Measurements from ENCODE around the gene AMBRA1.
"Not testable (repeated sequence)": the region's sequence is repeated elsewhere in the genome, so short reads cannot be mapped to it uniquely, and the experiment has no call there.

The AMBRA1 gene

DNA sequence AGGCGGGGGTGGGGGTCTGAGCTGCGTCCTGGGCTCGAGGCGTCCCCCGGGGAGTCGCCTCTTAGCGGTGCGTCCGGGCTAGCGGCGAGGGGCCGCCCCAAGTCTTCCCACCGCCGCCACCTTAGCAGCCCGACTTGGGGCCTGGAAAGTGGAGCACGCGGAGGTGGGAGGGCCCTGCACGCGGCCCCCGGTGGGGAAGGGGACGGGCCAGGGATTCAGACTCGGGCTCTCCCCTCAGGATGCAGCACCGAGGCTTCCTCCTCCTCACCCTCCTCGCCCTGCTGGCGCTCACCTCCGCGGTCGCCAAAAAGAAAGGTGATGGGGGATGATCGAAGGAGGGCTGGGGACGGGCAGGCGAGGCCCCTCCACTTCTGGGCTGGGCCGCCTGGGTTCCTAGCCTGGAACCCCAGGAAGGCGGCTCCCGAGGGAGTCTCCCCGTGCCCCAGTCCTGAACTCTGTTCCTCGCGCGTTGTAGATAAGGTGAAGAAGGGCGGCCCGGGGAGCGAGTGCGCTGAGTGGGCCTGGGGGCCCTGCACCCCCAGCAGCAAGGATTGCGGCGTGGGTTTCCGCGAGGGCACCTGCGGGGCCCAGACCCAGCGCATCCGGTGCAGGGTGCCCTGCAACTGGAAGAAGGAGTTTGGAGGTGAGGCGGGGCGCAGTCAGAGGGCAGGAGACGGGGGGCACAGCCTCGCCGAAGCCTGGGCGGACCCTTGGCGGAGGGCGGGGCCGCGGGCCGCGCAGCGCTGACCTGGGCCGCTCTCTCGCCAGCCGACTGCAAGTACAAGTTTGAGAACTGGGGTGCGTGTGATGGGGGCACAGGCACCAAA is 211.8 kb downstream of the AMBRA1 start:
- DNase-seq (ENCODE audit: low read depth in 2 of 2): no peak

DNA sequence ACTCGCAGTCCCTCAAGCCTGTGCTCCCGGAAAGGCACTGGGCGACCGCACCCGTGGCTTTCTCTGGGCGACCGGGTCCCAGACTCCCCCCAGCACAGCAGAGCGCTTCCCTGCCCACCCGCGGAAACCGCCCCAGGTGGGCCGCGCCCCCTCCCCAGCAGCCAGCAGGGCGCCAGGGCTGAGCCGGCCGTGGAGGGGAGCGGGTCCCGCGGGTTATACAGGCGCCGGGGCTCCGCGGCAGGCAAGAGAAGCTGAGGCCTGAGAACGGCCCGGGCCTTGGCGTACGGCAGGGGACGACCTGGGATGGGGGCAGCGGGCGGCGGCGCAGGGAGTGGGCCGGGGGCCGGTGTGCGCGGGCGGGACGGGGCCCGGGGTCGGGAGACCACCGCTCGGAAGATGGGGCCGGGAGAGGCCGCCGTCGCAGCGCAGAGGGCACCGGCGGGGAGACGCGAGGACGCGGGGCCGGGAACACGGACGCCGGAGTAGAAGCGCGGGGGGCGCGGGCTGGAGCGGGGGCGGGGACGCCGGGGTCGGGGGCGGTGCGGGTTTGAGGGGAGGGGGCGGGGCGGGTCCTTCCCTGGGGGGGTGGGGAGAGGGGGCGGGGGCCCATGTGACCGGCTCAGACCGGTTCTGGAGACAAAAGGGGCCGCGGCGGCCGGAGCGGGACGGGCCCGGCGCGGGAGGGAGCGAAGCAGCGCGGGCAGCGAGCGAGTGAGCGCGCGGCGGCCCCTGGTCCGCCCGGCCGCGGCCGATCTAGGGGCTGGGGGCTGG is 212.6 kb downstream of the AMBRA1 start, which contains the start of gene MDK:
Gene MDK (plus strand): TSS at position 622 of the 771 bp plus-strand sequence. CDS start 389 bp downstream, outside the sequence.
- no peak for DNase-seq (ENCODE audit: low read depth in 2 of 2)

DNA sequence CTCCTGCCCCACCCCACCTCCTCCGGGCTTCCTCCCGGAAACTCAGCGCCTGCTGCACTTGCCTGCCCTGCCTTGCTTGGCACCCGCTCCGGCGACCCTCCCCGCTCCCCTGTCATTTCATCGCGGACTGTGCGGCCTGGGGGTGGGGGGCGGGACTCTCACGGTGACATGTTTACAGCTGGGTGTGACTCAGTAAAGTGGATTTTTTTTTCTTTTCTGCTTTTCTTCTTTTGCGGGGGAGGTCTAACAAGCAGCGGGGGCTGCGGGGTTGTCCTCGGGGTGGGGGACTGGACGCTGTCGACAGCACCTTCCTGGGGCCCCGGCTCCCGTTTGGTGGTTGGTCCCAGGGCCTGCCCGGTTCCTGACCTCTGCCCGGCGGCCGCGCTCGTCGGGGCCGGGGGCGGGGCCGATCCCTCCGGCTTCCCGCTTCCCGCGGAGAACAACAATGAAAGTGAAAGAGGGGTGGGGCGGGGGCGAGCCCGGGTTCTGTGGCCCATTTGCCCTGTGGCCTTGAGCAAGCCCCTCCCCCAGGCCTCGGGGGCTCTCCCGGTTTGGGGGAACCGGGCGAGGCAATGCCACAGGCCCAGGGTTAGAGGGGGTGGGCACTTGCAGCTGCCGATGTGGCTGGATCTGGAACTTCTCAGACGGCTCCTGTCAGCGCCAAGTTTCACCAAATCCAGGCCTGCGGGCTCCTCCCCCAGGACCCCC is 213.3 kb downstream of the AMBRA1 start:
- DNase-seq (ENCODE audit: low read depth in 2 of 2): peak; percentile 41 to 63

DNA sequence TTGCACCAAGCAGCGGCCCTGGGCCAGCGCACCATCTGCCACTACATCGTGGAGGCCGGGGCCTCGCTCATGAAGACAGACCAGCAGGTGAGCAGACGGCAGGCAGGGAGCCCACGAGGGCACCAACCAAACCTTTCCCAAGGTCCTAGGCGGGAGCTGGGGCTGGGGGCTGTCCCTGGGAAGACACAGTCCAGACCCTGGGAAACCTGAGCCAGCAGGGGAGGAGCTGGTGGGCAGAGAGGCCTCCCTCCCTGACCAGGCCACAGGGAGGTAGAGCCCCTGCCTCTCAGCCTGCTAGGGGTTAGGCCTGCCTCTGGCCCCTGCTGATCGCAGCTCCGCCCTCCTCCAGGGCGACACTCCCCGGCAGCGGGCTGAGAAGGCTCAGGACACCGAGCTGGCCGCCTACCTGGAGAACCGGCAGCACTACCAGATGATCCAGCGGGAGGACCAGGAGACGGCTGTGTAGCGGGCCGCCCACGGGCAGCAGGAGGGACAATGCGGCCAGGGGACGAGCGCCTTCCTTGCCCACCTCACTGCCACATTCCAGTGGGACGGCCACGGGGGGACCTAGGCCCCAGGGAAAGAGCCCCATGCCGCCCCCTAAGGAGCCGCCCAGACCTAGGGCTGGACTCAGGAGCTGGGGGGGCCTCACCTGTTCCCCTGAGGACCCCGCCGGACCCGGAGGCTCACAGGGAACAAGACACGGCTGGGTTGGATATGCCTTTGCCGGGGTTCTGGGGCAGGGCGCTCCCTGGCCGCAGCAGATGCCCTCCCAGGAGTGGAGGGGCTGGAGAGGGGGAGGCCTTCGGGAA is 214.1 kb downstream of the AMBRA1 start:
- DNase-seq (ENCODE audit: low read depth in 2 of 2): not testable (repeated sequence)

DNA sequence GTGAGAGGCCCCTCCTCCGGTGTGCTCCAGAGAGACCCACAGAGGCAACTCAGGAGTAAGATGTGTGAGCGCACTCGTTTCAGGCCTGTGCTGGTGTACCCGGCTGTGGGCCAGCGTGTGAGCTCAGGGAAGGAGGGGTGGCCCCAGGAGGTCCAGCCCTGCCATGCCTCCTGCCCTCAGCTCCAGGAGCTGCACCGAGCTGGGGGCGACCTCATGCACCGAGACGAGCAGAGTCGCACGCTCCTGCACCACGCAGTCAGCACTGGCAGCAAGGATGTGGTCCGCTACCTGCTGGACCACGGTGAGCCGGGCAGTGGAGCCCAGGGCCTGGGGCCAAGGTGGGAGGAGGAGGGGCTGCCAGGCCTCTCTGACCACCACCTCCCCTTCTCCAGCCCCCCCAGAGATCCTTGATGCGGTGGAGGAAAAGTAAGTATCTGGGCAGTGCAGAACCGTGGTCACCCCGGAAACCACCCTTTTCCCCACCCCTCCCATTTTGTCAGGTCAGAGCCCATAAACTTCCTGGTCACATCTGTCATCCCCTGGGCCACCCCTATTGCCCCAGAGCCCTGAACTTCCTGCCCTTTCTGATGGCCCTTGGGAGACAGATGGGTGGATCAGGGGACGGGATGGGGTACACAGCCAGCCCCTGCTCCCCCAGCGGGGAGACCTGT is 214.9 kb downstream of the AMBRA1 start:
- DNase-seq (ENCODE audit: low read depth in 2 of 2): no peak

DNA sequence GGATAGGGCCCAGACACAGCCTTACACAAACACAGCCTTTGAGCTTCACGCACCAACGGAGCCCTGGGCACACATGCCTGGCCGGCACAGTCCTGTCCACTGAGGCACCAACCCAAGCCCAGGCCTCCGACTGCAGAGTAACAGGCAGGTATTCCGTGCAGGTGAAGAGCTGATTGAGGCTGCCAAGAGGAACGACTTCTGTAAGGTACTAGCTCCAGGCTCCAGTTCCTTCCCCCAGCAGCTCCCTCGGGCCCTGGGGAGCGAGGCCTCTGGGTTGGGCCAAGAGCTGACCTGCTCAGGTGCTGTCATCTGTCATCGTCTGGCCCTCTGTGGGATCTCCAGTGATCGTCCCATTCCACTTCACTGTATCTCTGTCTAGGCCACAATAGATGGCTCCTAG is 215.5 kb downstream of the AMBRA1 start:
- DNase-seq (ENCODE audit: low read depth in 2 of 2): no peak

DNA sequence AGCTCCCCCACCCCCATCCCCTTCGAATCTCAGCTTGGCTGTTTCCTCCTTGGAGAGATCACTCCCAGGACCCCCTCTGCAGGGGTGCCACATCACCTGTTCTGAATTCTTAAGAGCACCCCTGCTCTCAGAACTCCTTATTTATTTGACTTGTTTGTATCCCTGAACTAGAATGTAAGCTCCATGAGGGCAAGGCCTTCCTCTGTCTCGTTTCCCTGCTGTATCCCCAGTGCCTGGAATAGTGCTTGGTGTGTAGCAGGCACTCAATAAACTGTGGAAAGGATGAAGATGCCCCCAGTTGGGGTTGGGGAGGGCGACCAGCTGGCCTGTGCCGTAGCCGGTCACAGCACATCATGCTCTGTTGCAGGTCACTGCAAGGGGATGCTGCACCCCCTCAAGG is 216.0 kb downstream of the AMBRA1 start:
- no peak for DNase-seq (ENCODE audit: low read depth in 2 of 2)

DNA sequence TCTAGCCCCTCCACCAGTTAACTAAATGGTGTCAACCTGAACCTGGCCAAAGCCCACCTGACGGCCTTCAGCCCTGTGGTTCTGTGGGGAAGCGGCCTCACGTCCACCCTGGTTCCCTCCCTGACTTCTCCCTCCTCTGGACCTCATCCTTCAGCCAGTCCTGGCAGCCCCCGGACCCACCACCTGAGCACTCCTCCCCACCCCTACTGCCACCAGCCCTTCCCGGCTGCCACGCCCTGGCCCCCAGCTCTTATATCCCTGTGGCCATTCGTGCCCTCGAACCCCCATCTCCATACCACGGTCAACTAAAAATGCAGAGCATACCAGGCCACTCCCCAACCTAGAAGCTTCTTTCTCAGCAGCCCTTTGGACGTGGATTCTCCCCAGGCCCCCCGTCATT is 216.5 kb downstream of the AMBRA1 start:
- DNase-seq (ENCODE audit: low read depth in 2 of 2): no peak

DNA sequence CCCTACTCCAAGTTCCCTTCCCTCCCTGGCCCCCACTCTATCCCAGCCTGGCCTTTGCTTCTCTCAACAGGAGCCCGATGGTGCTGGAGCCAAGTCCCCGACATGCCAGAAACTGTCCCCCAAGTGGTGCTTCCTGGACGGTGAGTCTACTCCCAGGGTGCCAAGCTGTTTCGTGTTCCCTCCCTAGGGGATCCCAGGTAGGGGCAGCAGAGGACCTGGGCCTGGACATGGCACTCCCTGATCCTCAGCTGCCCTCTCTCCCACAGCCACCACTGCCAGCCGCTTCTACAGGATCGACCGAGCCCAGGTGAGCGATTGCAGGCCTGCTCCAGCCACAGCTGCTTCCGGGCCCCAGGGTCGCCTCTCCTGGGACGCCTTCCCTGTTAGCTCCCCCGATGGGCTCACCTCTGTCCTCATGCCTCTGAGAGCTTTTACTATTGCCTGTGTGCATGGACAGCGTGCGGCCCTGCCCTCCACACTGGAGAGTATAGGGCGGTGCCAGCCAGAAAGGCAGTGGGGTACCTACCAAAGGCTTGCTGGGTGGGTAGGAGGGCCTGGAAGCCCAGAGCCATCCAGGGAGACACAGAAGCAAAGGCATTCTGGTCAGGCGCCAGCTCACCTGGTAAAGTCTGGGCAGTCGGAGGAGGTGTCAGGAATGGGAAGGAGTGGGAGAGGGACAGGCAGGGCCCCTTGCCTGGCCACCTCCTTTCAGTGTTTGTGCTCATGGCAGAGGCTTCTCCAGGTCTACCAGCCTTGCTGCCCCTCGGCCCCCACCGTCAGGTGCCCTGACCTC is 217.4 kb downstream of the AMBRA1 start:
- DNase-seq (ENCODE audit: low read depth in 2 of 2): no peak

DNA sequence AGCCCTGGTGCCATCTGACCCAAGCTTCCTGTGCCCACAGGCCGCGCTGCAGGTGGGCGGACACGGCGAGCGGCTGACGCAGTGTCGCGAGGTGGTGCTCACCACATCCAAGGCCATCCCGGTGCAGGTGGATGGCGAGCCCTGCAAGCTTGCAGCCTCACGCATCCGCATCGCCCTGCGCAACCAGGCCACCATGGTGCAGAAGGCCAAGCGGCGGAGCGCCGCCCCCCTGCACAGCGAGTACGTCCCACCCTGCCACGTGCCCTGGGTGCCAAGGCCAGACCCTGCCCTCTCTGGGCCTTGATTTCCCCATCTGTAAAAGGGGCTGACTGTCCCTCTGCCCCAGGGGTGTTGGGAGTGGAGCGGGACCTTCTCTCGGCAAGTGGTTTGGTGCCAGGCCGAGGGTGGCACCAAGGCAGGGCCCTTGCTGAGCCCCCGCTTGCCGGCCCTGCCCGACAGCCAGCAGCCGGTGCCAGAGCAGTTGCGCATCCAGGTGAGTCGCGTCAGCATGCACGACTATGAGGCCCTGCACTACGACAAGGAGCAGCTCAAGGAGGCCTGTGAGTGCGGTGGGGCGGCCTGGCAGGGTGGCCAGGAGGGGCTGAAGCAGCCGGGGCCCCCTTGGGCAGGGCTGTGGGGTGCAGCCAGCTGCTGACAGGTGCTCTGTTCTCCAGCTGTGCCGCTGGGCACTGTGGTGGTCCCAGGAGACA is 218.3 kb downstream of the AMBRA1 start:
- DNase-seq (ENCODE audit: low read depth in 2 of 2): no peak

DNA sequence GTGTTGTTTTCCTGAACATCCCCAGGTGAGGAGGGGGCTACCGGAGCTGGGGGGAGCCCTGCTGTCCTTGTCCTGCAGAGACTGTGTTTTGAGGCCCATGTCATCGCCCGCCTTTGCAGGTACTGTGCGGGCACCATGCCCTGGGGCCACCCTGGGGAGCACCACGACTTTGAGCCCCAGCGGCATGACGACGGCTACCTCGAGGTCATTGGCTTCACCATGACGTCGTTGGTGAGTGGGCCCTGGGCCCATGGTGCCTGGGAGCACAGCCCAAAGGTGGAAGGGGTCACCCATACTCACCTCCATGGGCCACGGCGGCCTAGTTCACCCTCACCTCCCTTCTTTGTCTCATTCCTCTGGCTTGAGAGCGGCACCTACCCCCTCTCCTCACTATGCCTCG is 219.0 kb downstream of the AMBRA1 start:
- no peak for DNase-seq (ENCODE audit: low read depth in 2 of 2)

DNA sequence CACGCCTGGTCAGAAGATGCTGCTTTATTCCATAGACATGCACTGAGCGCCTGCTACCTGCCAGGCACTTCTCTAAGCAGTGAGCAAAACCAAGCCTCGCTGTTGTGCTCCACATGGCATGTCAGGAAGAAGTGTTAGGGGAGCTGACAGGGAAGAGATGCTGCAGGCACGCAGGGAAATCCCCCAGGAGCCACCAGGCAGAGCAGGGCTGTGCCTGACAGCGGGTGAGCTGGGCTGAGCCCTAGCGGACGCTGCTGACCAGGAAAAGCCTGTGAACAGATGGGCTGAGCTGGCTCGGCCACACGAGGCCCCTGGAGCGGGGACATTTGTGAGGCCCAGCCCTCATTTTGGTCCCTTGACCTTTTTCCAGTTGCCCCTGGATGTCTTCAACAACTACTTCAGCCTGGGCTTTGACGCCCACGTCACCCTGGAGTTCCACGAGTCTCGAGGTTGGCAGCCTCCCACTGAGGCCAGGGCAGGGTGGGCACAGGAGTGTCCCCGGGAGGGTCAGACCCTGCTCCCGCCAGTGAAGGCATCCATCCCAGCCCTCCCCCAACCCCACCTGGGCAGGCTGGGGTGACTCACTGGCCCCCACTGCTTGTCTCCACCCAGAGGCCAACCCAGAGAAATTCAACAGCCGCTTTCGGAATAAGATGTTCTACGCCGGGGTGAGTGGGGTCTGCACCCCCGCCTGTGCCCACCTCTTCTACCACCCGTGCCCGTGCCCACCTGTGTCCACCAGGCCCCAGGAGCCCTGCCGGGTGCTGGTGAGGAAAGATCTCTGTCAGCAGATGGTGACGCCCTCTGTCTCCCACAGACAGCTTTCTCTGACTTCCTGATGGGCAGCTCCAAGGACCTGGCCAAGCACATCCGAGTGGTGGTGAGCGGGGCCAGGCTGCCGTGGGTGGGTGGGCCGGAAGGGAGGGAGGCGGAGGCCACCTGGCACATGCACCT is 219.8 kb downstream of the AMBRA1 start:
- no peak for DNase-seq (ENCODE audit: low read depth in 2 of 2)

DNA sequence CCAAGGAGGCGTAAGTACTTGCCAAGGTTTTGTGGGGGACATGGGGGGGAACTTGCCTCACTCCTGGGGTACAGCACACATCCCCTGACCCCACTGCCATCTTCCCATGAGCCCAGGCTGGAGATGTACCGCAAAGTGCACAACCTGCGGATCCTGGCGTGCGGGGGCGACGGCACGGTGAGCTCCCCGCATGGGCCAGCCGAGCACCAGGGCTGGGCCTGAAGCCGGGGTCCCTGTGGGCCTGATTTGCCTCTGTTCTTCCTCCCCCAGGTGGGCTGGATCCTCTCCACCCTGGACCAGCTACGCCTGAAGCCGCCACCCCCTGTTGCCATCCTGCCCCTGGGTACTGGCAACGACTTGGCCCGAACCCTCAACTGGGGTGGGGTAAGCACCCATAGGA is 221.3 kb downstream of the AMBRA1 start:
- not testable (repeated sequence) for DNase-seq (ENCODE audit: low read depth in 2 of 2)

DNA sequence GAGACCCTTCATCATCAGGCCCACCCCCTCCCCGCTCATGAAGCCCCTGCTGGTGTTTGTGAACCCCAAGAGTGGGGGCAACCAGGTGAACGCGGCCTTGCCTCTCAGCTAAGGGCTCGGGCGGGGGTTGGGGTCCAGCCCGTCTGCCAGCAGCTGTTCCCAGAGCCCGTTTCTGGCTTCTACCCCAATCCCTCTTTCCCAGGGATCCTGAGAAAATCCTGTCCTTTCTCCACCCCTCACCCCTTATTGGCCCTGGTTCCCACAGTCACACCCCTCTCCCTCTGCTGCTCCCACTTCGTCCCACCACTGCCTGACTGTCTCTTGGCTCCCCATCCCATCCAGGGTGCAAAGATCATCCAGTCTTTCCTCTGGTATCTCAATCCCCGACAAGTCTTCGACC is 221.7 kb downstream of the AMBRA1 start:
- DNase-seq (ENCODE audit: low read depth in 2 of 2): no peak

DNA sequence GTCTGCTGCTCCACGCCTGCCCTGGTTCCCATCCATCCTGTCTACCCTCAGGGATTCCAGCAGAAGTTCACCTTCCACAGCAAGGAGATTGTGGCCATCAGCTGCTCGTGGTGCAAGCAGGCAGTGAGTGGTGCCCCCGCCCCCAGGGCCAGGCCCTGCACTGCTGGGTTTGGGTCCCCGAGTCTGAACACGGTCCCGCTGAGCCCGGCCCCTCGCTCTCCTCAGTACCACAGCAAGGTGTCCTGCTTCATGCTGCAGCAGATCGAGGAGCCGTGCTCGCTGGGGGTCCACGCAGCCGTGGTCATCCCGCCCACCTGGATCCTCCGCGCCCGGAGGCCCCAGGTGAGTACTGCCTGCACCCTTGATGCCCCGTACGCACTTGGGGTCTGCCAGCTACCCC is 222.6 kb downstream of the AMBRA1 start:
- DNase-seq (ENCODE audit: low read depth in 2 of 2): not testable (repeated sequence)

DNA sequence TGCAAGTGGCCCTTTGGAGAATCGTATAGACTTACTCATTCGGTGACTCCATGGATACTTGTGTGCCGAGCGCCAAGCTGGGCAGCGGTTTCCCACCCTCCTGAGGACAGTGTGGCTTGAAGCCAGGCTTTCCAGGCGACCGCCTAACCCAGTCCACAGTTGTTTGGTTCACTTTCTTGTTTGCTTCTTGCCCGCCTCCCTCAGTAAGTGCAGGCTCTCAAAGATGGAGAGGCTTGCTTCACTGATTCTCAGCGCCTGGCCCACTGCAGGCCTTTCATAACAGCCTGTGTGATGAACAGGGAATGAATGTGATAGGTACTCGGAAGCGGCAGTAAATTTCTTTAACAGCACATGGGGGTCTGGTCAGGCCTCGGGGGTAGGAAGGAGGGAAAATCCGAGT is 223.6 kb downstream of the AMBRA1 start:
- DNase-seq (ENCODE audit: low read depth in 2 of 2): no peak

DNA sequence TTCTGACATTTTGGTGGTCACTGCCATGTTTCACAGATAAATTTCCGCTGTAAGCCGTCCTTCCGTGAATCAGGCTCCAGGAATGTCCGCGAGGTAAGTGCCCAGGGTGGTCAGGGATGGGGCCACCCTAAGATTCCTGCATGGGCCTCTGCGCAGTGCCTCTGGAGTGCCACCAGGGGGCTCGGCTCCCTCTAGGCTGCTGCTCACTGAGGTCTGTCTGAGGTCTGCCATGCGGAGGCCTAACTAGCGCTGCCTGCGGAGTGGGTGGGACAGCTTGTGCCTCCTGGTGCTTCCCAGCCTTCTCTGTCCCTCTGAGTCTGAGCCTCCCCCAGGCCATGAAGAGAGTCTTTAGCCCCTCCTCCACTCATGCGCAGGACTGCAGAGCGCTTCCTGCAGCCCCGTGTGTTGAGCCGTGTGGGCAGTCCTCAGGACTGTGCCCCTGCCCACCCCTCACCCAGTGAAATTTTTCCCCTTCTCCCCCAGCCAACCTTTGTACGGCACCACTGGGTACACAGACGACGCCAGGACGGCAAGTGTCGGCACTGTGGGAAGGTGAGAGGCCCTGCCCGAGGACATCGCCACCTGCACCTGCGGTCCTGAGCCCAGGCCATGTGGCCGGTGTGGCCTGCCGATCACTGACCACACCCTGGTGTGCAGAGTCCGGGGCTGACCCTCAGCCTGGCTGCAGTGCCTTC is 224.2 kb downstream of the AMBRA1 start:
- no peak for DNase-seq (ENCODE audit: low read depth in 2 of 2)

DNA sequence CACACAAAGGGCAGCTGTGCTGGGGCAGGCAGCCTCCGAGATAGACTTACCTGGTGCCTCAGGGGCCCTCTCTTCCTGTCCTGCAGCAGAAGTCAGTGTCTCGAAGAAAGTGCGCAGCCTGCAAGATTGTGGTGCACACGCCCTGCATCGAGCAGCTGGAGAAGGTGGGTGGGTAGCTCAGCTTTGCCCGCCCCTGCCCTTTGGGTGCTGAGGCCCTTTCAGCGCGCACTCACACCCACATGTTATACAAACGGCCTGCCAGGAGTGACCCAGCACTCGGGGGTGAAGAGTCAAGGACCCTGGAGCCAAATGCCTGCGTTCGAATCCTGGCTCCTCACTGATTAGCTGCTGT is 225.9 kb downstream of the AMBRA1 start:
- DNase-seq (ENCODE audit: low read depth in 2 of 2): no peak
